GM23338 (cell line): ENCODE measurements around the gene NSMCE1. TPM values are rescaled to one million over a fixed set of nuclear protein-coding genes. Genes with fewer than 3 reads are reported as not detected.

ENCODE experiments used
- CREB1 ChIP-seq: fragments of 250-450 bp; sonication (Bioruptor Pico); IDR thresholded peaks from 2 replicates; pipeline ENCODE4 v1.5.0; 2020; ENCODE audit warnings: low read depth, mild to moderate bottlenecking, moderate library complexity
- JUNB ChIP-seq: IDR thresholded peaks from one replicate; pipeline ENCODE4 v1.6.1; 2016; ENCODE audit warnings: antibody characterized with exemption; ENCODE audit not compliant: unreplicated experiment
- POLR2AphosphoS5 ChIP-seq: IDR thresholded peaks from 2 replicates; pipeline ENCODE4 v1.6.1; 2016; ENCODE audit warnings: antibody characterized with exemption, low read depth
- STAT1 ChIP-seq: IDR thresholded peaks from one replicate; pipeline ENCODE4 v1.6.1; 2016; ENCODE audit warnings: antibody characterized with exemption; ENCODE audit not compliant: unreplicated experiment
- ZNF114 ChIP-seq: fragments of 250-450 bp; sonication (Bioruptor Pico); IDR thresholded peaks from 2 replicates; pipeline ENCODE4 v1.5.0; 2020; ENCODE audit warnings: mild to moderate bottlenecking, moderate library complexity
- ZNF331 ChIP-seq: fragments of 250-450 bp; sonication (Bioruptor Pico); IDR thresholded peaks from 2 replicates; pipeline ENCODE4 v1.5.0; 2020; ENCODE audit warnings: low read depth, mild to moderate bottlenecking, moderate library complexity
- polyA plus RNA-seq: library from polyadenylated mRNA; unstranded; fragments of >200 nt; fragmentation: Nextera tagmentation; extraction: Ambion mirVana; gene quantifications from 2 replicates; pipeline ENCODE4 v1.2.1, GENCODE V29; 2016
- total RNA-seq: library from RNA; depleted of rRNA; stranded (reverse); fragments of >200 nt; shearing (Covaris generic); gene quantifications from 2 replicates; pipeline ENCODE4 v1.2.3, GENCODE V29; 2014
- TF ChIP-seq, protein P1 (sequence below): fragments of 250-450 bp; sonication (Bioruptor Pico); IDR thresholded peaks from 2 replicates; pipeline ENCODE4 v1.5.0; 2020; ENCODE audit warnings: mild to moderate bottlenecking, moderate library complexity
- TF ChIP-seq, protein P2 (sequence below), 2 experiments: fragments of 200-600 bp in 1 of 2; sonication (generic) in 1 of 2; conservative IDR thresholded peaks; 2 replicates each; pipeline versions ENCODE4 v1.5.1 to v1.6.1; 2016 to 2017; ENCODE audit warnings: antibody characterized with exemption in 2 of 2, low read depth in 2 of 2, mild to moderate bottlenecking in 2 of 2, moderate library complexity in 1 of 2
- TF ChIP-seq, protein P3 (sequence below): IDR thresholded peaks from 2 replicates; pipeline ENCODE4 v1.6.1; 2016; ENCODE audit warnings: antibody characterized with exemption

NSMCE1 gene
- total and polyA plus RNA-seq, 2 experiments from 2014 or later = 30.6 to 50.8 TPM

DNA sequence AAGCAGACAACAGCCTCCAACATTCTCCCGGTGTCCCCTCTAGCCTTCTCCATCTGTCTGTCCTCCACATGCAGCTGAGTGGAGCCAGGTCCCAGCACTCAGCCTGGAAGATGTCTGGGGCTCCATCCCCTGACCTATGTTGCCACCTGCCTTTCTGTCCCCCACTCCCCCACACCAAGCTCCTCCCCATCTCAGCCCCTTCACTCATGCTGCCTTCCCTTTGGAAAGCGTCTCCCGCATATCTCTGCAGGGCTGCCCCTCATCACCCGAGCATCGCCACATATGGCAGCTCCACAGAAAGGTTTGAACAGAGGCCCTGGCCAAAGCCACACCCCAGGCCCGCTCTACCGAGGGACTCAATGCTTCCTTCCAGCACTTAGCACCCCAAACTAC lies 24.2 kb downstream of the NSMCE1 start (continued):
- TF ChIP-seq, protein P1, sequence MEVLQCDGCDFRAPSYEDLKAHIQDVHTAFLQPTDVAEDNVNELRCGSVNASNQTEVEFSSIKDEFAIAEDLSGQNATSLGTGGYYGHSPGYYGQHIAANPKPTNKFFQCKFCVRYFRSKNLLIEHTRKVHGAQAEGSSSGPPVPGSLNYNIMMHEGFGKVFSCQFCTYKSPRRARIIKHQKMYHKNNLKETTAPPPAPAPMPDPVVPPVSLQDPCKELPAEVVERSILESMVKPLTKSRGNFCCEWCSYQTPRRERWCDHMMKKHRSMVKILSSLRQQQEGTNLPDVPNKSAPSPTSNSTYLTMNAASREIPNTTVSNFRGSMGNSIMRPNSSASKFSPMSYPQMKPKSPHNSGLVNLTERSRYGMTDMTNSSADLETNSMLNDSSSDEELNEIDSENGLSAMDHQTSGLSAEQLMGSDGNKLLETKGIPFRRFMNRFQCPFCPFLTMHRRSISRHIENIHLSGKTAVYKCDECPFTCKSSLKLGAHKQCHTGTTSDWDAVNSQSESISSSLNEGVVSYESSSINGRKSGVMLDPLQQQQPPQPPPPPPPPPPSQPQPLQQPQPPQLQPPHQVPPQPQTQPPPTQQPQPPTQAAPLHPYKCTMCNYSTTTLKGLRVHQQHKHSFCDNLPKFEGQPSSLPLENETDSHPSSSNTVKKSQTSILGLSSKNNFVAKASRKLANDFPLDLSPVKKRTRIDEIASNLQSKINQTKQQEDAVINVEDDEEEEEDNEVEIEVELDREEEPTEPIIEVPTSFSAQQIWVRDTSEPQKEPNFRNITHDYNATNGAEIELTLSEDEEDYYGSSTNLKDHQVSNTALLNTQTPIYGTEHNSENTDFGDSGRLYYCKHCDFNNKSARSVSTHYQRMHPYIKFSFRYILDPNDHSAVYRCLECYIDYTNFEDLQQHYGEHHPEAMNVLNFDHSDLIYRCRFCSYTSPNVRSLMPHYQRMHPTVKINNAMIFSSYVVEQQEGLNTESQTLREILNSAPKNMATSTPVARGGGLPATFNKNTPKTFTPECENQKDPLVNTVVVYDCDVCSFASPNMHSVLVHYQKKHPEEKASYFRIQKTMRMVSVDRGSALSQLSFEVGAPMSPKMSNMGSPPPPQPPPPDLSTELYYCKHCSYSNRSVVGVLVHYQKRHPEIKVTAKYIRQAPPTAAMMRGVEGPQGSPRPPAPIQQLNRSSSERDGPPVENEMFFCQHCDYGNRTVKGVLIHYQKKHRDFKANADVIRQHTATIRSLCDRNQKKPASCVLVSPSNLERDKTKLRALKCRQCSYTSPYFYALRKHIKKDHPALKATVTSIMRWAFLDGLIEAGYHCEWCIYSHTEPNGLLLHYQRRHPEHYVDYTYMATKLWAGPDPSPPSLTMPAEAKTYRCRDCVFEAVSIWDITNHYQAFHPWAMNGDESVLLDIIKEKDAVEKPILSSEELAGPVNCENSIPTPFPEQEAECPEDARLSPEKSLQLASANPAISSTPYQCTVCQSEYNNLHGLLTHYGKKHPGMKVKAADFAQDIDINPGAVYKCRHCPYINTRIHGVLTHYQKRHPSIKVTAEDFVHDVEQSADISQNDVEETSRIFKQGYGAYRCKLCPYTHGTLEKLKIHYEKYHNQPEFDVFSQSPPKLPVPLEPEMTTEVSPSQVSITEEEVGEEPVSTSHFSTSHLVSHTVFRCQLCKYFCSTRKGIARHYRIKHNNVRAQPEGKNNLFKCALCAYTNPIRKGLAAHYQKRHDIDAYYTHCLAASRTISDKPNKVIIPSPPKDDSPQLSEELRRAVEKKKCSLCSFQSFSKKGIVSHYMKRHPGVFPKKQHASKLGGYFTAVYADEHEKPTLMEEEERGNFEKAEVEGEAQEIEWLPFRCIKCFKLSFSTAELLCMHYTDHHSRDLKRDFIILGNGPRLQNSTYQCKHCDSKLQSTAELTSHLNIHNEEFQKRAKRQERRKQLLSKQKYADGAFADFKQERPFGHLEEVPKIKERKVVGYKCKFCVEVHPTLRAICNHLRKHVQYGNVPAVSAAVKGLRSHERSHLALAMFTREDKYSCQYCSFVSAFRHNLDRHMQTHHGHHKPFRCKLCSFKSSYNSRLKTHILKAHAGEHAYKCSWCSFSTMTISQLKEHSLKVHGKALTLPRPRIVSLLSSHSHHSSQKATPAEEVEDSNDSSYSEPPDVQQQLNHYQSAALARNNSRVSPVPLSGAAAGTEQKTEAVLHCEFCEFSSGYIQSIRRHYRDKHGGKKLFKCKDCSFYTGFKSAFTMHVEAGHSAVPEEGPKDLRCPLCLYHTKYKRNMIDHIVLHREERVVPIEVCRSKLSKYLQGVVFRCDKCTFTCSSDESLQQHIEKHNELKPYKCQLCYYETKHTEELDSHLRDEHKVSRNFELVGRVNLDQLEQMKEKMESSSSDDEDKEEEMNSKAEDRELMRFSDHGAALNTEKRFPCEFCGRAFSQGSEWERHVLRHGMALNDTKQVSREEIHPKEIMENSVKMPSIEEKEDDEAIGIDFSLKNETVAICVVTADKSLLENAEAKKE = no peak
- TF ChIP-seq CREB1 (CRISPR knock-in tag) (no peak), ZNF331 (no peak), ZNF114 (CRISPR knock-in tag) (no peak), POLR2AphosphoS5 (no peak), STAT1 (no peak), JUNB (no peak)
- TF ChIP-seq, protein P2, sequence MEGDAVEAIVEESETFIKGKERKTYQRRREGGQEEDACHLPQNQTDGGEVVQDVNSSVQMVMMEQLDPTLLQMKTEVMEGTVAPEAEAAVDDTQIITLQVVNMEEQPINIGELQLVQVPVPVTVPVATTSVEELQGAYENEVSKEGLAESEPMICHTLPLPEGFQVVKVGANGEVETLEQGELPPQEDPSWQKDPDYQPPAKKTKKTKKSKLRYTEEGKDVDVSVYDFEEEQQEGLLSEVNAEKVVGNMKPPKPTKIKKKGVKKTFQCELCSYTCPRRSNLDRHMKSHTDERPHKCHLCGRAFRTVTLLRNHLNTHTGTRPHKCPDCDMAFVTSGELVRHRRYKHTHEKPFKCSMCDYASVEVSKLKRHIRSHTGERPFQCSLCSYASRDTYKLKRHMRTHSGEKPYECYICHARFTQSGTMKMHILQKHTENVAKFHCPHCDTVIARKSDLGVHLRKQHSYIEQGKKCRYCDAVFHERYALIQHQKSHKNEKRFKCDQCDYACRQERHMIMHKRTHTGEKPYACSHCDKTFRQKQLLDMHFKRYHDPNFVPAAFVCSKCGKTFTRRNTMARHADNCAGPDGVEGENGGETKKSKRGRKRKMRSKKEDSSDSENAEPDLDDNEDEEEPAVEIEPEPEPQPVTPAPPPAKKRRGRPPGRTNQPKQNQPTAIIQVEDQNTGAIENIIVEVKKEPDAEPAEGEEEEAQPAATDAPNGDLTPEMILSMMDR (conservative IDR thresholded peaks at IDR 0.05; ENCODE audit: low read depth in 2 of 2) = no peak
- TF ChIP-seq, protein P3, sequence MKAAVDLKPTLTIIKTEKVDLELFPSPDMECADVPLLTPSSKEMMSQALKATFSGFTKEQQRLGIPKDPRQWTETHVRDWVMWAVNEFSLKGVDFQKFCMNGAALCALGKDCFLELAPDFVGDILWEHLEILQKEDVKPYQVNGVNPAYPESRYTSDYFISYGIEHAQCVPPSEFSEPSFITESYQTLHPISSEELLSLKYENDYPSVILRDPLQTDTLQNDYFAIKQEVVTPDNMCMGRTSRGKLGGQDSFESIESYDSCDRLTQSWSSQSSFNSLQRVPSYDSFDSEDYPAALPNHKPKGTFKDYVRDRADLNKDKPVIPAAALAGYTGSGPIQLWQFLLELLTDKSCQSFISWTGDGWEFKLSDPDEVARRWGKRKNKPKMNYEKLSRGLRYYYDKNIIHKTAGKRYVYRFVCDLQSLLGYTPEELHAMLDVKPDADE = no peak
